Ascending aorta (tissue), 2 donors: Measurements from ENCODE around the gene CHRM3. TPM values are rescaled to one million over a fixed set of nuclear protein-coding genes. Genes with fewer than 3 reads are reported as not detected.

Experiments
- DNase-seq, 2 donors: peaks; one replicate each; pipeline ENCODE4 v3.0.0-alpha.2; 2019; ENCODE audit warnings: low spot score in 2 of 2
- H3K27ac ChIP-seq, 2 donors: fragments of 200-600 bp; sonication (generic); one replicate each; pipeline ENCODE4 v1.5.1; 2016 to 2017; ENCODE audit warnings: mild to moderate bottlenecking in 1 of 2
- H3K27me3 ChIP-seq: fragments of 200-600 bp; sonication (generic); one replicate; pipeline ENCODE4 v1.5.1; 2017
- H3K36me3 ChIP-seq, 2 donors: fragments of 200-600 bp; sonication (generic); one replicate each; pipeline ENCODE4 v1.5.1; 2016
- H3K4me1 ChIP-seq, 2 donors: fragments of 200-600 bp; sonication (generic); one replicate each; pipeline ENCODE4 v1.5.1; 2016 to 2017; ENCODE audit warnings: mild to moderate bottlenecking in 1 of 2
- H3K4me3 ChIP-seq, 2 donors: fragments of 200-600 bp; sonication (generic); one replicate each; pipeline ENCODE4 v1.5.1; 2016 to 2017; ENCODE audit warnings: mild to moderate bottlenecking in 1 of 2
- H3K9me3 ChIP-seq, 2 donors: fragments of 200-600 bp; sonication (generic); one replicate each; pipeline ENCODE4 v1.5.1; 2016
- CTCF ChIP-seq, 3 experiments: fragments of 200-600 bp in 2 of 3; fragments of 450-650 bp in 1 of 3; sonication (generic) in 2 of 3; IDR thresholded peaks; one replicate each; pipeline ENCODE4 v1.5.1; 2016 to 2019; ENCODE audit warnings: antibody characterized with exemption in 3 of 3, mild to moderate bottlenecking in 1 of 3, moderate library complexity in 1 of 3
- intact Hi-C: fragments of 100-400 bp; cut with DNase I; formaldehyde crosslinking; loops from one replicate; pipeline ENCODE4 v1.15.1; 2023
- total RNA-seq: library from RNA; depleted of rRNA; stranded (reverse); fragments of >200 nt; gene quantifications from one replicate; pipeline ENCODE4 v1.1.0, GENCODE V29; 2016

Gene CHRM3
- total RNA-seq, 1 donor from 2014 or later = 0.85 TPM

GRCh38 chr1:239388578-239388977, 2.2 kb downstream of the CHRM3 start:
- H3K27me3 ChIP-seq = no peaks in the 10 kb centered on the region
- no peak overlapping the region for H3K27ac ChIP-seq
- intact Hi-C loops = no loop called here
- H3K4me3 ChIP-seq = no peak overlapping the region
- H3K36me3 ChIP-seq = no peaks in the 10 kb centered on the region
- H3K4me1 ChIP-seq = peaks cover 0 to 3% of the 10 kb centered on the region in 2 donors
- no peaks in the 10 kb centered on the region for H3K9me3 ChIP-seq
- DNase-seq = no peak
- no peak for TF ChIP-seq CTCF (IDR thresholded peaks at IDR 0.05)

- Histone ChIP-seq H3K9me3 (no peaks in the 10 kb centered on the region), H3K27ac (no peak overlapping the region), H3K4me3 (no peak overlapping the region), H3K27me3 (no peaks in the 10 kb centered on the region), H3K36me3 (no peaks in the 10 kb centered on the region), H3K4me1 (peaks cover 0 to 3% of the 10 kb centered on the region in 2 donors)
- TF ChIP-seq CTCF (IDR thresholded peaks at IDR 0.05) = no peak
- no peak for DNase-seq
- intact Hi-C loops = no loop called here
These were observed 3.3 kb downstream of the CHRM3 start for GRCh38 chr1:239389703-239390102.

GRCh38 chr1:239392271-239392670, 5.9 kb downstream of the CHRM3 start:
- Histone ChIP-seq H3K36me3 (no peaks in the 10 kb centered on the region), H3K4me1 (peaks cover 0 to under 1% of the 10 kb centered on the region in 2 donors), H3K4me3 (no peak overlapping the region), H3K27ac (no peak overlapping the region), H3K27me3 (no peaks in the 10 kb centered on the region), H3K9me3 (no peaks in the 10 kb centered on the region)
- no peak for DNase-seq
- no peak for TF ChIP-seq CTCF (IDR thresholded peaks at IDR 0.05)
- intact Hi-C loops = no loop called here

GRCh38 chr1:239394107-239394506, 7.7 kb downstream of the CHRM3 start:
- H3K27me3 ChIP-seq = no peaks in the 10 kb centered on the region
- H3K27ac ChIP-seq = no peak overlapping the region
- no peaks in the 10 kb centered on the region for H3K36me3 ChIP-seq
- DNase-seq = no peak
- no peak for TF ChIP-seq CTCF (IDR thresholded peaks at IDR 0.05)
- H3K4me1 ChIP-seq = no peaks in the 10 kb centered on the region
- H3K4me3 ChIP-seq = no peak overlapping the region
- intact Hi-C loops = no loop called here
- H3K9me3 ChIP-seq = no peaks in the 10 kb centered on the region

GRCh38 chr1:239413916-239414315, 27.5 kb downstream of the CHRM3 start:
- no peaks in the 10 kb centered on the region for H3K4me1 ChIP-seq
- no peak for DNase-seq
- intact Hi-C loops = no loop called here
- no peak overlapping the region for H3K27ac ChIP-seq
- H3K9me3 ChIP-seq = no peaks in the 10 kb centered on the region
- no peaks in the 10 kb centered on the region for H3K36me3 ChIP-seq
- H3K27me3 ChIP-seq = no peaks in the 10 kb centered on the region
- TF ChIP-seq CTCF (IDR thresholded peaks at IDR 0.05) = no peak
- H3K4me3 ChIP-seq = no peak overlapping the region

GRCh38 chr1:239417221-239417620, 30.9 kb downstream of the CHRM3 start:
- H3K27me3 ChIP-seq = no peaks in the 10 kb centered on the region
- TF ChIP-seq CTCF (IDR thresholded peaks at IDR 0.05) = no peak
- no peaks in the 10 kb centered on the region for H3K4me1 ChIP-seq
- no peaks in the 10 kb centered on the region for H3K36me3 ChIP-seq
- intact Hi-C loops = no loop called here
- H3K4me3 ChIP-seq = no peak overlapping the region
- H3K9me3 ChIP-seq = no peaks in the 10 kb centered on the region
- DNase-seq = no peak
- H3K27ac ChIP-seq = no peak overlapping the region
